H1 (cell line): ENCODE data around the gene DYRK1A. TPM values are rescaled to one million over a fixed set of nuclear protein-coding genes. Genes with fewer than 3 reads are reported as not detected.
A peak's percentile ranks its signal among the peaks of the same experiment; 100 is the strongest.

Experiments used
- NANOG ChIP-seq: IDR thresholded peaks from 2 replicates; pipeline ENCODE4 v1.6.1; 2011; ENCODE audit warnings: low read length, low read depth, mild to moderate bottlenecking, inconsistent platforms; ENCODE audit not compliant: insufficient read depth, poor library complexity, severe bottlenecking
- polyA plus RNA-seq, 7 experiments: library from polyadenylated mRNA; depleted of rRNA in 3 of 7; stranded (reverse) in 5 of 7; unstranded in 2 of 7; fragments of >200 nt in 5 of 7; fragments of 200-250 nt in 2 of 7; gene quantifications; 1 replicate in 5 of 7; 2 replicates in 1 of 7; 4 replicates in 1 of 7; pipeline versions ENCODE4 v1.2.1 to v1.2.3, GENCODE V29; 2011 to 2013; ENCODE audit warnings: missing spikeins in 2 of 7, mixed read lengths in 2 of 7
- total RNA-seq: library from RNA; stranded (reverse); fragmentation: NEBNext Ultra II Directional; extraction: Animal tissue kit (Norgen Biotek cat#: 25700); gene quantifications from 2 replicates; pipeline ENCODE4 v1.2.1, GENCODE V29; 2021

Gene DYRK1A
- total and polyA plus RNA-seq, 2 of the 8 experiments (the other 6 are each of a cell fraction or from before 2014, with no cell fraction given): 61.1 to 62.2 TPM

- peak; percentile 18 for TF ChIP-seq NANOG
- TF ChIP-seq, all 59 proteins: peak for 5
These were observed 68.5 kb downstream of the DYRK1A start (continued) for GRCh38 chr21:37435120-37435519.
